Measurements from ENCODE around the gene SLCO3A1.
"Not testable (repeated sequence)": the region's sequence is repeated elsewhere in the genome, so short reads cannot be mapped to it uniquely, and the experiment has no call there.

Gene SLCO3A1

GRCh38 chr15:92044203-92044909 lies 190.8 kb downstream of the SLCO3A1 start:
- DNase-seq = no peak

GRCh38 chr15:92047900-92048299 lies 194.4 kb downstream of the SLCO3A1 start:
- DNase-seq = no peak

- DNase-seq = no peak
These were observed 195.2 kb downstream of the SLCO3A1 start for GRCh38 chr15:92048739-92049138.

DNA sequence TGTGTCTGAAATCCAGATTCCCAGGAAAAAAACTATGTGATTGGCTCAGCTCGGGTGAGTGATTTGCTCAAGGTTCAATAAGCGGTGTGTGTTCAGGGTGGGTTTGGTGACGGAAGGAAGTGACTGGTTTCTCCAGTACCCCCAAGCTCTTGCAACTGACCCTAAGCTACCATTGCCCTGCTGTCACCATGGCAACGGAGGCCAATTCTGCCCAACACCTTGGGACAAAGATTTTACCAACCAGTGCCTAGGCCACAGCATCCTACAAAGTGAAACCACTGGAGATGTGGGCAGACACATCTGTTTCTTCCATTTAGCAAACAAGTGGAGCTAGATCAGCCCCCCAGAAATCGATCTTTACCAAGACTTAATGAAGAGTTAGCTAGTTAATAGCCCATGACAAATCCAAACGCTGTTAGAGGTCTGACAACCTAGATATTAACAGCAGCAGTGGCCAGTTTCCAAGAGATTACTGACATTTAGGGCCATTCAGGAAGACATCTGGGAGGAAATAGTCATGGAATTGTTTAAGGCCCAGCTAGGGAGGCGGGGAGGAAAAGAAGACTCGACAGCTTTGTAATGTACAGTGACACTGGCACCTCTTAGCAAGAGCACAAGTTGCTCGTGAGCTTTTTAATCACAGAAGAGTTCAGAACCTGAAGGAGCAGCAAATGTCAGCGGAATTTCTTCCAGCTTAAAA lies 195.9 kb downstream of the SLCO3A1 start:
- DNase-seq = no peak

DNA sequence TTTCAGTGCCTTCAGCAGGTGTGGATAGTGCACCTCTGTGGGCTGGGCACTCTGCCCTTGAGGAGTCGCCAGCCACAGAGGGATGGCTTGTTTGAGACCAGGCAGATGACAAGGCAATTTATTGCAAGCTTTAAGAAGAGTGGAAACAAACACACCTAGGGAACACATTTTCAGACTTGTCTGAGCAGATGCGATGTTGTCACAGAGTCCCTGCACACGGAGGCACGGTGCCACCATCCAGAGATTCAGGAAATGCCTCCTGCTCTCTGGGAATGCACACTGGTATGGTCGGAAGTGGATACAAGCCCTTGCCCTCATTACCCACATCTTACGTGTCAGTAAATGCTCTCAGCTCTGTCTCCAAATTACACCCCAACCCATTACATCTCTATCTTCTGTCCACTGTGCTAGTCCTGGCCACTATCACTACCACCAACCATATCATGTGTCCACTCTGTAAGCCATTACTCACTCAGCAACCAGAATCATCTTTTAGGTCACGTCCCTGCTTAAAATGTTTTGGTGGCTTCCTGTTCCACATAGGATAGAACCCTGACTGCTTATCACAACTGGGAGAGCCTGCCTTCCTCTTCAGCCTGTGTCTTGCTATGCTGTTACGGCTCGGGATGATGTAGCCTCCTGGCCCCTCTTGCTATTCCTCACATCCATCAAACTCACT lies 196.9 kb downstream of the SLCO3A1 start:
- no peak for DNase-seq

DNA sequence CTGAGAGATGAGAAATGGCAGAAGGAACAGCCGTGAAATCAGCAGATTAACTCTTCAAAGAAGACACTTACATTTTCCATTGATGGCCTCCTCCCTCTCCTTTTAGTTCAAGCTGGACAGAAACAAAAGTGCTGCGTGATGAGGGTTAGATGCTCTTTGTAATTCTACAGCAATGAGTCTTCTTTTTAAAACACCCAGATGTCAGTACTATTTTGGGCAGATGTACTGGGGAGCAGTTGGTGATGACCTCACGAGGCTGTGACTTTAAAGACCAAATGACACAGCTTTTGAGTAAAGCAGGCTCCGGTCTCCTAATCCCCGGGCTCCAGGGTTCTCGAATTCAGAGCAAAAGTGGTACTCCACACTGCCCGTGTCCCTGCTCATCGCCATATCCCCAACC lies 198.2 kb downstream of the SLCO3A1 start:
- no peak for DNase-seq

GRCh38 chr15:92053753-92054316 lies 200.3 kb downstream of the SLCO3A1 start:
- no peak for DNase-seq

GRCh38 chr15:92056875-92057274 lies 203.4 kb downstream of the SLCO3A1 start:
- DNase-seq = no peak

GRCh38 chr15:92059036-92059970 lies 205.8 kb downstream of the SLCO3A1 start:
- DNase-seq = no peak

DNA sequence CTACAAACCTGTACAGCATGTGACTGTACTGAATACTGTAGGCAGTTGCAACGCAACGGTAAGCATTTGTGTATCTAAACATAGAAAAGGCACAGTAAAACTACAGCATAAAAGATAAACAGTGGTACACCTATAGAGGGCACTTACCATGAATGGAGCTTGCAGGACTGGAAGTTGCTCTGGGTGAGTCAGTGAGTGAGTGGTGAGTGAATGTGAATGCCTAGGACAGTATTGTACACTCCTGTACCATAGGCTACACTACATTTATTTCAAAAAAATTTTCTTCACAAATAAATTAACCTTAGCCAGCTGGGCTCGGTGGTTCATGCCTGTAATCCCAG lies 206.4 kb downstream of the SLCO3A1 start:
- not testable (repeated sequence) for DNase-seq

GRCh38 chr15:92061511-92062195 lies 208.1 kb downstream of the SLCO3A1 start:
- no peak for DNase-seq

GRCh38 chr15:92062505-92062904 lies 209.0 kb downstream of the SLCO3A1 start:
- no peak for DNase-seq

DNA sequence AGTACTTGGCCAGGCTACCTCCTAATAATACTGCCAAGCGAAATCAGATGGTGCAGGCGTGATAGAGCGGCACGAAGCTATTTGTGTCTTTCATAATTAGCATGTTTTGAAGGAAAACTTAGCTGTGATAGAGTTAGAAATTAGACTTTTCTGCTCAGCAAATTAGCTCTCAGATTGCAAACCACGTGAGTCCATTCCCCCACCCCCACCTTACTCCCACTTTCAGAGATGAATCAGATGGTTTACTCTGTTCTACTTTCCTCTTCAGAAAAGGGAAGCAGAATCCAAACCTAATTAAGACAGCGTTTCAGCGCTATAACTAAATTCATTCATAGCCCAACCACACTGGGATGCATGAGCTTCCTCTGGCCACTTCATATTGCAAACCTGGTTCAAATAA lies 214.6 kb downstream of the SLCO3A1 start:
- DNase-seq = no peak

- DNase-seq = peak; percentile 23 to 63
These were observed 216.1 kb downstream of the SLCO3A1 start for GRCh38 chr15:92069308-92070250.

DNA sequence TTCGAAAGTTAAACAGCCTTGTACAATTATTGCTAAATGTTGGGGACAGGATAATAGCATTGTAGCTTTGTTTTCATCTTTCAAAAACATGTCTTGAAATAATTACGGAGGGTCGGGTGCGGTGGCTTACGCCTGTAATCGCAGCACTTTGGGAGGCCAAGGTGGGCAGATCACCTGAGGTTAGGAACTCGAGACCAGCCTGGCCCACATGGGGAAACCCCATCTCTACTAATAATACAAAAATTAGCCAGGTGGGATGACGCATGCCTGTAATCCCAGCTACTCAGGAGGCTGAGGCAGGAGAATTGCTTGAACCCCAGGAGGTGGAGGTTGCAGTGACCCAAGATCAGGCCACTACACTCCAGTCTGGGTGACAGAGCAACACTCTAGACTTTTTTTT lies 216.7 kb downstream of the SLCO3A1 start:
- DNase-seq = not testable (repeated sequence)

DNA sequence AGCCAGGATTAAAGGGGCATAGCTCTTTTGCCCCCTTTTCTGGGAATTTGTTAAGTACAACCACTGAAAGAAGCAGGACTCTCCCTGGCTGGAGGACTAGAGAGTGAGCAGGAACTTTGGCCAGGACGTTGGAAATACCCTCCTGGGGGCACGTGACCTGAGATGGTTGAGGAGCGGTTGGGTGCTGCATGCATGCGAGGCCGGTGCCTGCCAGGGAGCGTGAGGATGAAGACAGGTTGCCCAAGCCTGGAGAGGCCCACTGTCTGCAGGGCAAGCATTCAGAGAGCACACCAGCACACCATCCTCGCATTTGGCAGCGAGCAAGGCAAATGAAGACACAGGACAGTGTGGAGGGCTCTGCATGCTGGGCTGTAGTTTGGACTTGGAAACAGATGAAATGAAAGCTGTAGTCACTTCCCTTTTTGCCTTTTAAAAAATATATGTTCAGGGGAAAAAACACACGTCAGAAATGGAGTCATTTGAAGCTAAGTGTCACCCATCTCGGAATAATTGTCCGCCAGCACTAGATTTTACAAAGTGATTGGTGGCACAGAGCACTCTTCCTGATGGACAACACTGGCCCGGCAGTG lies 217.6 kb downstream of the SLCO3A1 start:
- no peak for DNase-seq

- no peak for DNase-seq
These were observed 219.7 kb downstream of the SLCO3A1 start for GRCh38 chr15:92073044-92073785.

DNA sequence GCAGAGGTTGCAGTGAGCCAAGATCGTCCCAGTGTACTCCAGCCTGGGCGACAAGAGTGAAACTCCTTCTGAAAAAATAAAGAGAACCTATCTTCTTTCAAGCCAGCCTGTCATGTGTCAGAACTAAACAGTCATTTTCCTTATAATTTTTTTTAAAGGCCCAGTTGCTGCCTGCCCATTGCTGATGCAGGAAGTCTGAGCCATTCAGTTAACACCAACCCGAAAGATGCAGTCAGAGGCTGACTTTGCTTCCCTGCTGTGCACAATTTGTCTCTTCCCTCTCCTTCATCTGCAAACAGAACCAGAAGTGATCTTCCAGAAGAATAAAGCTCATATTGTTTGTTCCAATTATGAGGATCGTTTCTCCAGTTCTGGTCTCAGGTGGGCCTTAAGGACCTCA lies 220.6 kb downstream of the SLCO3A1 start:
- no peak for DNase-seq

- DNase-seq = no peak
These were observed 221.1 kb downstream of the SLCO3A1 start for GRCh38 chr15:92074646-92075045.

- no peak for DNase-seq
These were observed 222.3 kb downstream of the SLCO3A1 start for GRCh38 chr15:92075764-92076163.

Data from CD4-positive, alpha-beta T cell treated with Interferon alpha-2 for 1 hour (primary cell).